DOHH2 (cell line): ENCODE results near the gene KDM6A.
"Not testable (repeated sequence)": the region's sequence is repeated elsewhere in the genome, so short reads cannot be mapped to it uniquely, and the experiment has no call there.

Source experiments
- H3F3A ChIP-seq: fragments of 200-600 bp; sonication (generic), shearing (Covaris generic); 2 replicates; pipeline ENCODE4 v1.6.0; 2016; ENCODE audit warnings: antibody characterized with exemption, mild to moderate bottlenecking; ENCODE audit not compliant: control insufficient read depth, insufficient read depth
- H3K27ac ChIP-seq: fragments of 200-600 bp; sonication (generic); 2 replicates; pipeline ENCODE4 v1.5.1; 2014; ENCODE audit warnings: low read depth, mild to moderate bottlenecking, low read length, moderate library complexity
- H3K27me3 ChIP-seq: fragments of 200-600 bp; sonication (generic); 2 replicates; pipeline ENCODE4 v1.6.1; 2014; ENCODE audit warnings: mild to moderate bottlenecking, low read length, mixed read lengths; ENCODE audit not compliant: control insufficient read depth
- H3K36me3 ChIP-seq: fragments of 200-600 bp; sonication (generic); 2 replicates; pipeline ENCODE4 v1.6.1; 2014; ENCODE audit warnings: mild to moderate bottlenecking, low read length, moderate library complexity, mixed read lengths; ENCODE audit not compliant: control insufficient read depth
- H3K4me1 ChIP-seq: fragments of 200-600 bp; sonication (generic); 2 replicates; pipeline ENCODE4 v1.6.1; 2014; ENCODE audit warnings: mild to moderate bottlenecking, low read length, mixed read lengths; ENCODE audit not compliant: control insufficient read depth
- H3K4me2 ChIP-seq: fragments of 200-600 bp; sonication (generic); 2 replicates; pipeline ENCODE4 v1.6.0; 2014; ENCODE audit warnings: mild to moderate bottlenecking, low read length, moderate library complexity
- H3K4me3 ChIP-seq: fragments of 200-600 bp; sonication (generic); 2 replicates; pipeline ENCODE4 v1.5.1; 2014; ENCODE audit warnings: mild to moderate bottlenecking, low read length, mixed read lengths
- H3K79me2 ChIP-seq: fragments of 200-600 bp; sonication (generic); 2 replicates; pipeline ENCODE4 v1.6.1; 2014; ENCODE audit warnings: mild to moderate bottlenecking, low read length, mixed read lengths; ENCODE audit not compliant: control insufficient read depth
- H3K9me2 ChIP-seq: fragments of 200-600 bp; sonication (generic); replicated peaks from 2 replicates; pipeline ENCODE4 v1.6.1; 2014; ENCODE audit warnings: mild to moderate bottlenecking, low read length, mixed read lengths; ENCODE audit not compliant: control insufficient read depth
- H3K9me3 ChIP-seq: fragments of 200-600 bp; sonication (generic); 2 replicates; pipeline ENCODE4 v1.6.1; 2014; ENCODE audit warnings: antibody characterized with exemption, low read length, mixed read lengths; ENCODE audit not compliant: control insufficient read depth, insufficient read depth
- H4K20me1 ChIP-seq: fragments of 200-600 bp; sonication (generic); 2 replicates; pipeline ENCODE4 v1.6.0; 2014; ENCODE audit warnings: low read depth, mild to moderate bottlenecking, antibody characterized with exemption, low read length, moderate library complexity; ENCODE audit not compliant: control insufficient read depth, insufficient read depth
- EZH2phosphoT487 ChIP-seq: fragments of 200-600 bp; sonication (generic); IDR thresholded peaks from 2 replicates; pipeline ENCODE4 v1.6.1; 2017; ENCODE audit warnings: borderline replicate concordance, mild to moderate bottlenecking, antibody characterized with exemption, low read length, moderate library complexity, mixed read lengths
- TF ChIP-seq, protein P1 (sequence below): fragments of 200-600 bp; sonication (generic); IDR thresholded peaks from one replicate; pipeline ENCODE4 v1.5.1; 2014; ENCODE audit warnings: antibody characterized with exemption, mild to moderate bottlenecking, low read depth, low read length; ENCODE audit not compliant: poor library complexity, severe bottlenecking

Gene KDM6A

DNA sequence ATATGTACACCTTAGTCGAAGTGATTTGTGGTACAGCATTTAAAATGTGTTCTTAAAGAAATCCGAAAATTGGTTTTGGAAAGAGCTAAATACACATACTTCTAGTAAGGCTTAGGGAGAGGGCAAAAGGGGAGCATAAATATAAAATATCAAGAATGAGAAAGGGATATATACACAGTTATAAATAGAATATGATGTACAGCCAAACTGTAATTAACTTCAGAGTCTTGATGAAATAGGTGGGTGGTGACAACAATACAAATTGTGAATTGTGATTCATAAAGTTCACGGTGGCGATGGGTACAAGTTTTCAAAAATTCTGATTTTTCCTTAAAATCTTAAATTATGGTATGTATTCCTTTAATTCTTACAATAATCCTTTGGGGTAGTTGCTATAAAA, 62.2 kb downstream of the KDM6A start:
- TF ChIP-seq, protein P1, sequence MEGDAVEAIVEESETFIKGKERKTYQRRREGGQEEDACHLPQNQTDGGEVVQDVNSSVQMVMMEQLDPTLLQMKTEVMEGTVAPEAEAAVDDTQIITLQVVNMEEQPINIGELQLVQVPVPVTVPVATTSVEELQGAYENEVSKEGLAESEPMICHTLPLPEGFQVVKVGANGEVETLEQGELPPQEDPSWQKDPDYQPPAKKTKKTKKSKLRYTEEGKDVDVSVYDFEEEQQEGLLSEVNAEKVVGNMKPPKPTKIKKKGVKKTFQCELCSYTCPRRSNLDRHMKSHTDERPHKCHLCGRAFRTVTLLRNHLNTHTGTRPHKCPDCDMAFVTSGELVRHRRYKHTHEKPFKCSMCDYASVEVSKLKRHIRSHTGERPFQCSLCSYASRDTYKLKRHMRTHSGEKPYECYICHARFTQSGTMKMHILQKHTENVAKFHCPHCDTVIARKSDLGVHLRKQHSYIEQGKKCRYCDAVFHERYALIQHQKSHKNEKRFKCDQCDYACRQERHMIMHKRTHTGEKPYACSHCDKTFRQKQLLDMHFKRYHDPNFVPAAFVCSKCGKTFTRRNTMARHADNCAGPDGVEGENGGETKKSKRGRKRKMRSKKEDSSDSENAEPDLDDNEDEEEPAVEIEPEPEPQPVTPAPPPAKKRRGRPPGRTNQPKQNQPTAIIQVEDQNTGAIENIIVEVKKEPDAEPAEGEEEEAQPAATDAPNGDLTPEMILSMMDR, result no peak
- TF ChIP-seq EZH2phosphoT487, result no peak
- Histone ChIP-seq H4K20me1 (no peaks in the 10 kb centered on the region), H3K4me2 (no peak overlapping the region), H3F3A (no peaks in the 10 kb centered on the region), H3K4me3 (no peak overlapping the region), H3K27ac (no peak overlapping the region), H3K9me2 (no peaks in the 10 kb centered on the region), H3K4me1 (no peaks in the 10 kb centered on the region), H3K9me3 (no peaks in the 10 kb centered on the region), H3K27me3 (no peaks in the 10 kb centered on the region), H3K79me2 (peaks cover 98% of the 10 kb centered on the region), H3K36me3 (no peaks in the 10 kb centered on the region)

DNA sequence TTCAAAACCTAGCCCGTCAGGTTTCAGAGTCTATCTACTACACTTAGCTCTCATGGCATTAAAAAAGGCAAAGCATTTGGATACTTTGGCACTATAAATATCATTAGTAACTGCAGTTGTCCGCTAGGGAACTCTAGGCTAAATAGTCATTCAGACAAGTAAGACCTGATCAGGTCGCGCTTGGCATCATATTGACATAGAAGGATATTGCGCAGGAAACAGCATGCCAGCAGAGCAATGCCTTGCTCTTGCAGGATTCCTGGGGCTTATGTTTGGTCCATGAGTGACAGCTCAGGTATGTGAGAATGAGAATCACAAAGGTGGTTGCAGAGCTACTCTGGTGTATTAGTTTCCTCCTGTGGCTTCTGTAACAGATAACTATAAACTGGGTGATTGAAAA, 62.7 kb downstream of the KDM6A start:
- H3K4me1 ChIP-seq, result no peaks in the 10 kb centered on the region
- no peaks in the 10 kb centered on the region for H4K20me1 ChIP-seq
- no peaks in the 10 kb centered on the region for H3K9me3 ChIP-seq
- H3K4me2 ChIP-seq, result no peak overlapping the region
- H3K27me3 ChIP-seq, result no peaks in the 10 kb centered on the region
- H3K79me2 ChIP-seq, result peaks cover 98% of the 10 kb centered on the region
- H3K4me3 ChIP-seq, result no peak overlapping the region
- H3F3A ChIP-seq, result no peaks in the 10 kb centered on the region
- no peaks in the 10 kb centered on the region for H3K9me2 ChIP-seq
- TF ChIP-seq EZH2phosphoT487, result no peak
- TF ChIP-seq, protein P1, result no peak
- no peaks in the 10 kb centered on the region for H3K36me3 ChIP-seq
- H3K27ac ChIP-seq, result no peak overlapping the region

DNA sequence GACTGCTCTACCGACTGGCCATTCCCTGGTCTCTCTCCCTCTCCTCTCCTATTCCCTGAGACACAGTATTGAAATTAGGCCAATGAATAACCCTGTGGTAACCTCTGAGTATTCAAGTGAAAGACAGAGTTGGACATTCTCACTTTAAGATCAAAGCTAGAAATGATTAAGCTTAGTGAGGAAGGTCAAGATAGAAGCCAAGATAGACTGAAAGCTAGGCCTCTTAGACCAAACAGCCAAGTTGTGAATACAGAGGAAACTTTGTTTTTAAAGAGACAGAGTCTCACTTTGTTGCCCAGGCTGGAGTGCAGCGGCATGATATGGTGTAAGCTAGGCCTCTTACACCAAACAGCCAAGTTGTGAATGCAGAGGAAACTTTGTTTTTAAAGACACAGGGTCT, 64.6 kb downstream of the KDM6A start:
- Histone ChIP-seq H3K9me2 (no peaks in the 10 kb centered on the region), H3K9me3 (no peaks in the 10 kb centered on the region), H3F3A (no peaks in the 10 kb centered on the region), H3K4me3 (no peak overlapping the region), H4K20me1 (no peaks in the 10 kb centered on the region), H3K27me3 (no peaks in the 10 kb centered on the region), H3K4me2 (no peak overlapping the region), H3K79me2 (peaks cover 92% of the 10 kb centered on the region), H3K27ac (no peak overlapping the region), H3K4me1 (no peaks in the 10 kb centered on the region), H3K36me3 (no peaks in the 10 kb centered on the region)
- TF ChIP-seq EZH2phosphoT487, result no peak
- TF ChIP-seq, protein P1, result no peak

DNA sequence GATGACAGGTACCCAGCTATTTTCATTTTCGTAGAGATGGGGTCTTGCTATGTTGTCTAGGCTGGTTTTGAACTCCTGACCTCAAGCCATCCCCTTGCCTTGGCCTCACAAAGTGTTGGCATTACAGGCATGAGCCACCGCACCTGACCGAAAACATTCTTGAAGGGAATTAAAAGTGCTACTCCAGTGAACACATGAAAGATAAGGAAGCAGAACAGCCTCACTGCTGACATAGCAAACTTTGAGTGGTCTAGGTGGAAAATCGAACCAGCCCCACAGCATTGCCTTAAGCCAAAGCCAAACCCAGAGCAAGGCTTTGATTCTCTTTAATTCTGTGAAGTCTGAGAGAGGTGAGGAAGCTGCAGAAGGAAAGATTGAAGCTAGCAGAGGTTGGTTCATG, 65.1 kb downstream of the KDM6A start:
- peaks cover under 1% of the 10 kb centered on the region; the same call in 1 of the 2 replicates for H3K9me3 ChIP-seq

DNA sequence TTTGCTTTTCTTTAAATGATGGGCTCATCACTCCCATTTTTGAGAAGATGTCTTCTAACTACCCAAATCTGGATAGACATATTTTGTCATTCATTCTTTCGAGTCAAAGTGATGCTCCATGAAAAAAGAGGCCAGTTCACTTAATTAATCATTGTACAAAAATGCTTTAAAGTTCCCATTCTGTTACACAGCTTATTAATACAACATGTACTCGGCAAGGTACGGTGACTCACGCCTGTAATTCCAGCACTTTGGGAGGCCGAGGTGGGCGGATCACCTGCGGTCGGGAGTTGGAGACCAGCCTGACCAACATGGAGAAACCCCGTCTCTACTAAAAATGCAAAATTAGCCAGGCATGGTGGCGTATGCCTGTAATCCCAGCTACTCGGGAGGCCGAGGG, 67.6 kb downstream of the KDM6A start:
- not testable (repeated sequence) for H4K20me1 ChIP-seq, H3K4me2 ChIP-seq, H3K27me3 ChIP-seq, H3K27ac ChIP-seq, H3F3A ChIP-seq, H3K9me3 ChIP-seq, H3K4me3 ChIP-seq, H3K9me2 ChIP-seq, H3K36me3 ChIP-seq, H3K4me1 ChIP-seq
- H3K79me2 ChIP-seq, result peaks cover 93% of the 10 kb centered on the region

More for the DNA sequence above, 65.1 kb downstream of the KDM6A start:
- TF ChIP-seq, protein P1, result no peak
- TF ChIP-seq EZH2phosphoT487, result no peak
- Histone ChIP-seq H3F3A (no peaks in the 10 kb centered on the region), H3K4me3 (no peak overlapping the region), H3K4me2 (no peak overlapping the region), H3K27ac (no peak overlapping the region), H4K20me1 (no peaks in the 10 kb centered on the region), H3K36me3 (no peaks in the 10 kb centered on the region), H3K79me2 (peaks cover 93% of the 10 kb centered on the region), H3K4me1 (no peaks in the 10 kb centered on the region), H3K27me3 (no peaks in the 10 kb centered on the region), H3K9me2 (no peaks in the 10 kb centered on the region)
